Loucy (cell line): ENCODE results near the gene HAL.

Experiments
- H2AFZ ChIP-seq: fragments of 200-600 bp; sonication (generic); 2 replicates; pipeline ENCODE4 v1.6.0; 2016; ENCODE audit warnings: antibody characterized with exemption, mild to moderate bottlenecking, low read length, moderate library complexity
- H3F3A ChIP-seq: fragments of 200-600 bp; 2 replicates; pipeline ENCODE4 v1.6.0; 2016; ENCODE audit warnings: antibody characterized with exemption, low read depth, mild to moderate bottlenecking
- H3K27me3 ChIP-seq: fragments of 200-600 bp; sonication (generic); 2 replicates; pipeline ENCODE4 v1.6.1; 2014; ENCODE audit warnings: low read length, mild to moderate bottlenecking; ENCODE audit not compliant: insufficient read depth, poor library complexity, severe bottlenecking
- H3K36me3 ChIP-seq: fragments of 200-600 bp; sonication (generic); 2 replicates; pipeline ENCODE4 v1.6.1; 2016; ENCODE audit warnings: low read length; ENCODE audit not compliant: insufficient read depth
- H3K4me1 ChIP-seq: fragments of 200-600 bp; sonication (generic); 2 replicates; pipeline ENCODE4 v1.5.1; 2014; ENCODE audit warnings: low read length, mild to moderate bottlenecking; ENCODE audit not compliant: insufficient read depth, poor library complexity, severe bottlenecking
- H3K4me2 ChIP-seq: fragments of 200-600 bp; sonication (generic); 2 replicates; pipeline ENCODE4 v1.6.0; 2014; ENCODE audit warnings: antibody characterized with exemption, low read length, low read depth, mild to moderate bottlenecking; ENCODE audit not compliant: poor library complexity, severe bottlenecking
- H3K4me3 ChIP-seq: fragments of 200-600 bp; sonication (generic); 2 replicates; pipeline ENCODE4 v1.5.1; 2014; ENCODE audit warnings: low read length, mild to moderate bottlenecking, mixed read lengths; ENCODE audit not compliant: poor library complexity, severe bottlenecking
- H3K79me2 ChIP-seq: fragments of 200-600 bp; sonication (generic); 2 replicates; pipeline ENCODE4 v1.6.1; 2014; ENCODE audit warnings: low read length; ENCODE audit not compliant: insufficient read depth
- H3K9ac ChIP-seq: fragments of 200-600 bp; sonication (generic); 2 replicates; pipeline ENCODE4 v1.6.0; 2014; ENCODE audit warnings: mild to moderate bottlenecking, low read depth, low read length, moderate library complexity; ENCODE audit not compliant: poor library complexity, severe bottlenecking
- H3K9me2 ChIP-seq: fragments of 200-600 bp; sonication (generic); replicated peaks from 2 replicates; pipeline ENCODE4 v1.6.1; 2016; ENCODE audit warnings: low read depth, low read length, mixed read lengths
- H3K9me3 ChIP-seq: fragments of 200-600 bp; sonication (generic); 2 replicates; pipeline ENCODE4 v1.6.1; 2014; ENCODE audit warnings: mild to moderate bottlenecking, antibody characterized with exemption, low read length, low read depth; ENCODE audit not compliant: insufficient read depth
- H4K20me1 ChIP-seq: fragments of 200-600 bp; sonication (generic); 2 replicates; pipeline ENCODE4 v1.6.0; 2014; ENCODE audit warnings: antibody characterized with exemption, low read length, mild to moderate bottlenecking; ENCODE audit not compliant: insufficient read depth, poor library complexity, severe bottlenecking
- EZH2phosphoT487 ChIP-seq: fragments of 200-600 bp; IDR thresholded peaks from 2 replicates; pipeline ENCODE4 v1.6.1; 2018; ENCODE audit warnings: antibody characterized with exemption, mild to moderate bottlenecking, moderate library complexity, borderline replicate concordance
- TF ChIP-seq, protein P1 (sequence below): fragments of 200-600 bp; sonication (generic); conservative IDR thresholded peaks from 2 replicates; pipeline ENCODE4 v1.5.1; 2014; ENCODE audit warnings: mild to moderate bottlenecking, antibody characterized with exemption, low read length

HAL gene

DNA sequence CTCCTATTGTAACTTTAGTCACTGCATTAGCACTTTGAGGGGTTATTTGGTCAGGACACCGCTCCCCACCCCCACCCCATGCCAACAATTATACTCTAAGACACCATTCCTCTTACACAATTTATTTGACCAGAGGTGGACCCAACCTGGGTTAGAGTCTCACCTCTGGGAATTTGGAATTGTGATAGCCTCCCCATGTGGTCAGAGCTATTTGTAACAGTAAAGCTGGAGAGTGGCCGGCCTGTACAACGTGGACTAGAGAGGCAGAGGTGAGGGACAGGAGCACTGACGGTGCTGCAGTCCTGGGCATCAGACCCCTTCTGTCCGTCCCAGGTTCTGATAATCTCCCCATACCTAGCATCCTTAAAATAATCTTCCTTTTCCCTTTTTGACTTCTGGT, 3.3 kb upstream of the HAL start:
- no peak for TF ChIP-seq EZH2phosphoT487
- TF ChIP-seq, protein P1, sequence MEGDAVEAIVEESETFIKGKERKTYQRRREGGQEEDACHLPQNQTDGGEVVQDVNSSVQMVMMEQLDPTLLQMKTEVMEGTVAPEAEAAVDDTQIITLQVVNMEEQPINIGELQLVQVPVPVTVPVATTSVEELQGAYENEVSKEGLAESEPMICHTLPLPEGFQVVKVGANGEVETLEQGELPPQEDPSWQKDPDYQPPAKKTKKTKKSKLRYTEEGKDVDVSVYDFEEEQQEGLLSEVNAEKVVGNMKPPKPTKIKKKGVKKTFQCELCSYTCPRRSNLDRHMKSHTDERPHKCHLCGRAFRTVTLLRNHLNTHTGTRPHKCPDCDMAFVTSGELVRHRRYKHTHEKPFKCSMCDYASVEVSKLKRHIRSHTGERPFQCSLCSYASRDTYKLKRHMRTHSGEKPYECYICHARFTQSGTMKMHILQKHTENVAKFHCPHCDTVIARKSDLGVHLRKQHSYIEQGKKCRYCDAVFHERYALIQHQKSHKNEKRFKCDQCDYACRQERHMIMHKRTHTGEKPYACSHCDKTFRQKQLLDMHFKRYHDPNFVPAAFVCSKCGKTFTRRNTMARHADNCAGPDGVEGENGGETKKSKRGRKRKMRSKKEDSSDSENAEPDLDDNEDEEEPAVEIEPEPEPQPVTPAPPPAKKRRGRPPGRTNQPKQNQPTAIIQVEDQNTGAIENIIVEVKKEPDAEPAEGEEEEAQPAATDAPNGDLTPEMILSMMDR = no peak
- H3K4me3 ChIP-seq = no peak overlapping the region
- no peaks in the 10 kb centered on the region for H3F3A ChIP-seq
- no peaks in the 10 kb centered on the region for H3K27me3 ChIP-seq
- H3K9ac ChIP-seq = no peak overlapping the region
- H3K4me2 ChIP-seq = no peak overlapping the region
- H3K36me3 ChIP-seq = peaks cover 12% of the 10 kb centered on the region; the same call in 1 of the 2 replicates
- H2AFZ ChIP-seq = no peak overlapping the region
- H3K9me2 ChIP-seq = no peaks in the 10 kb centered on the region
- no peaks in the 10 kb centered on the region for H3K9me3 ChIP-seq
- no peaks in the 10 kb centered on the region for H4K20me1 ChIP-seq
- H3K4me1 ChIP-seq = no peaks in the 10 kb centered on the region
- H3K79me2 ChIP-seq = no peaks in the 10 kb centered on the region

DNA sequence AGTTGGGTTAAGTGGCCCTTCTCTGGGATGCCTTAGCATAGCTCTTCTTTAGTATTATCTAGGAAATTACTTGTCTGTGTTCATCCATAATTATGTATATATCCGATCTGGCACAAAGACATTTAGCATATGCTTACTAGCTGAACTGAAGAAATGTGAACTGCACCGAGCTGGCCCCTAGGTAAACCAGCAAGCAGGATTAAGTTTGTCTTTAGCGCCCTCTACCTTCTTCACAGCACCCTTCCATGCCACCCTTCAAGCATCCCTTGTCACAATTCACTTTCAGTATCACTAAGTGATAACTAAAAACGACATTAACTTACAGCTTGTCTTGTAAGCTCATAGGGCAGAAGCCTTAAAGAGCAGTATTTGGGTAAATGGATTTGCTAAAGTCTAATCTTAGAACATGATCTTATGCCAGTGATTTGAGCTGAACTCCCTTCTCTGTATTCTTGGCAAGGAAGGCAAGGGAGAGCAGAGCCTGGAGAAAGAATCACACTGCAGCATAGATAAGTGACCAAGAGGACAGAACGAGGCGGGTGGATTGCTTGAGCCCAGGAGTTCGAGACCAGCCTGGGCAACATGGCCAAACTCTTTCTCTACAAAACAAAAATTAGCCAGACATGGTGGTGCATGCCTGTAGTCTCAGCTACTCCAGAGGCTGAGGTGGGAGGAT, 2.6 kb upstream of the HAL start:
- no peak overlapping the region for H3K9ac ChIP-seq
- H3K4me3 ChIP-seq = no peak overlapping the region
- no peaks in the 10 kb centered on the region for H4K20me1 ChIP-seq
- no peaks in the 10 kb centered on the region for H3K9me3 ChIP-seq
- H3K36me3 ChIP-seq = peaks cover 9% of the 10 kb centered on the region; the same call in 1 of the 2 replicates
- no peak overlapping the region for H3K4me2 ChIP-seq
- no peaks in the 10 kb centered on the region for H3K9me2 ChIP-seq
- no peaks in the 10 kb centered on the region for H3K4me1 ChIP-seq
- H3F3A ChIP-seq = no peaks in the 10 kb centered on the region
- no peaks in the 10 kb centered on the region for H3K27me3 ChIP-seq
- H3K79me2 ChIP-seq = no peaks in the 10 kb centered on the region
- no peak overlapping the region for H2AFZ ChIP-seq
- TF ChIP-seq EZH2phosphoT487 = no peak
- TF ChIP-seq, protein P1 = peak; percentile 85

DNA sequence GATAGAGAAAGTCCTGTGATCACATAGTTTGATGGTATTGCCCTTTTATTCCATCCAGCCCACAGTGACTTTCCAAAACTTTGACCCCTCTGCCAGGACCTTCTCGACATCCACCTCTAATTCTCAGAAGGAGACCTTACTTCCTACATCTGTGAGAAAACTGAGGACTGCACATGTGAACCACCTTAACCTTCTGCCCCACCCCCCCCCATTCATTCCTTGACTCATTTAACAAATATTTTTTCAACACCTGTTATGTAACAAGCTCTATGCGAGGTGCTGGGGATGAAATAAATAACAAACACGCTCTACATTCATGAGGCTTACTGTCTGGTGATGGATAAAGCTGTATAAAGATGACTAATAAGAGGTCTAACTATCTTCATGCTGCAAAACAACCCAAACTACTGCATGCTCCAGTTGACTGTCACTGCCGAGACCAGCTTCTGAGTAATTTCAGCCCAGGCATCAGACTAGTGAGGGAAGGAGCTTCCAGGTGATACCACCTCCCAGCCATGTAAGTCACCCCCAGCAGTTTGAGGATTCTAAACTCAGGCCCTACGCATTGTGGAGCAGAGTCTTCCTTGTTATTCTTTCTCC, 1.9 kb upstream of the HAL start:
- H3K27me3 ChIP-seq = no peaks in the 10 kb centered on the region
- peaks cover 5% of the 10 kb centered on the region; the same call in 1 of the 2 replicates for H3K36me3 ChIP-seq
- no peaks in the 10 kb centered on the region for H4K20me1 ChIP-seq
- TF ChIP-seq, protein P1 = no peak
- TF ChIP-seq EZH2phosphoT487 = no peak
- H3K4me2 ChIP-seq = no peak overlapping the region
- H3K9ac ChIP-seq = no peak overlapping the region
- no peak overlapping the region for H3K4me3 ChIP-seq
- no peaks in the 10 kb centered on the region for H3K9me3 ChIP-seq
- no peaks in the 10 kb centered on the region for H3F3A ChIP-seq
- H2AFZ ChIP-seq = no peak overlapping the region
- no peaks in the 10 kb centered on the region for H3K9me2 ChIP-seq
- H3K79me2 ChIP-seq = no peaks in the 10 kb centered on the region
- H3K4me1 ChIP-seq = no peaks in the 10 kb centered on the region
